GM23338 (cell line): Measurements from ENCODE around the gene TBC1D21.

ENCODE experiments used
- CREB1 ChIP-seq: fragments of 250-450 bp; sonication (Bioruptor Pico); IDR thresholded peaks from 2 replicates; pipeline ENCODE4 v1.5.0; 2020; ENCODE audit warnings: low read depth, mild to moderate bottlenecking, moderate library complexity
- EZH2 ChIP-seq: fragments of 200-600 bp; sonication (generic); IDR thresholded peaks from one replicate; pipeline ENCODE4 v1.8.0; 2017; ENCODE audit warnings: antibody characterized with exemption, mild to moderate bottlenecking, low read depth; ENCODE audit not compliant: unreplicated experiment
- TF ChIP-seq, protein P1 (sequence below), 2 experiments: fragments of 200-600 bp in 1 of 2; sonication (generic) in 1 of 2; conservative IDR thresholded peaks; 2 replicates each; pipeline versions ENCODE4 v1.5.1 to v1.6.1; 2016 to 2017; ENCODE audit warnings: antibody characterized with exemption in 2 of 2, low read depth in 2 of 2, mild to moderate bottlenecking in 2 of 2, moderate library complexity in 1 of 2
- TF ChIP-seq, protein P2 (sequence below): IDR thresholded peaks from one replicate; pipeline ENCODE4 v1.6.1; 2018; ENCODE audit warnings: antibody characterized with exemption; ENCODE audit not compliant: unreplicated experiment

DNA sequence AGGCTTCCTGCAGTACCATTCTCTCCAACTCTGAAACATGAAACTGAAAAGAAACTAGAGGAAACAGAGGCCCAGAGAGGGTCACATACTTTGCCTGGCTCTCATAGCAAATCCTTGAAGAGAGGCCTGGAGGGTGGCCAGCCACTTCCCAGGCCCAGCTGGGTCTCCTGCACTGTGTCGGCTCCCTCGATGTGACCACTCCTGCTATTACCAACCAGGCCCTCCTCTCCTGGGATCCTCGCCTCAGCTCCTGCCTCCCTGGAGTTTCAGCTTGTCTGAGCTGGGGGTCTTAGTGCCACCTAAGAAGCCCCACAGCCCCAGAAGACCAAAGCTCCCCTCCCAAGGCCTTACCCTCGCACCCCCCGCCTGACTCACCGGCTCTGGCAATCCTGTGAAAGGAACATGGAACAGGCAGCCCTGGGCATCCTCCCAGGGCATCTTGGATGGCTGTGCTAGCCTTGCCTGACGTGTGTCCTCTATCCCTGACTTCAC, 57.5 kb downstream of the TBC1D21 start:
- TF ChIP-seq, protein P1, sequence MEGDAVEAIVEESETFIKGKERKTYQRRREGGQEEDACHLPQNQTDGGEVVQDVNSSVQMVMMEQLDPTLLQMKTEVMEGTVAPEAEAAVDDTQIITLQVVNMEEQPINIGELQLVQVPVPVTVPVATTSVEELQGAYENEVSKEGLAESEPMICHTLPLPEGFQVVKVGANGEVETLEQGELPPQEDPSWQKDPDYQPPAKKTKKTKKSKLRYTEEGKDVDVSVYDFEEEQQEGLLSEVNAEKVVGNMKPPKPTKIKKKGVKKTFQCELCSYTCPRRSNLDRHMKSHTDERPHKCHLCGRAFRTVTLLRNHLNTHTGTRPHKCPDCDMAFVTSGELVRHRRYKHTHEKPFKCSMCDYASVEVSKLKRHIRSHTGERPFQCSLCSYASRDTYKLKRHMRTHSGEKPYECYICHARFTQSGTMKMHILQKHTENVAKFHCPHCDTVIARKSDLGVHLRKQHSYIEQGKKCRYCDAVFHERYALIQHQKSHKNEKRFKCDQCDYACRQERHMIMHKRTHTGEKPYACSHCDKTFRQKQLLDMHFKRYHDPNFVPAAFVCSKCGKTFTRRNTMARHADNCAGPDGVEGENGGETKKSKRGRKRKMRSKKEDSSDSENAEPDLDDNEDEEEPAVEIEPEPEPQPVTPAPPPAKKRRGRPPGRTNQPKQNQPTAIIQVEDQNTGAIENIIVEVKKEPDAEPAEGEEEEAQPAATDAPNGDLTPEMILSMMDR (conservative IDR thresholded peaks at IDR 0.05; ENCODE audit: low read depth in 2 of 2) = no peak
- TF ChIP-seq, protein P2, sequence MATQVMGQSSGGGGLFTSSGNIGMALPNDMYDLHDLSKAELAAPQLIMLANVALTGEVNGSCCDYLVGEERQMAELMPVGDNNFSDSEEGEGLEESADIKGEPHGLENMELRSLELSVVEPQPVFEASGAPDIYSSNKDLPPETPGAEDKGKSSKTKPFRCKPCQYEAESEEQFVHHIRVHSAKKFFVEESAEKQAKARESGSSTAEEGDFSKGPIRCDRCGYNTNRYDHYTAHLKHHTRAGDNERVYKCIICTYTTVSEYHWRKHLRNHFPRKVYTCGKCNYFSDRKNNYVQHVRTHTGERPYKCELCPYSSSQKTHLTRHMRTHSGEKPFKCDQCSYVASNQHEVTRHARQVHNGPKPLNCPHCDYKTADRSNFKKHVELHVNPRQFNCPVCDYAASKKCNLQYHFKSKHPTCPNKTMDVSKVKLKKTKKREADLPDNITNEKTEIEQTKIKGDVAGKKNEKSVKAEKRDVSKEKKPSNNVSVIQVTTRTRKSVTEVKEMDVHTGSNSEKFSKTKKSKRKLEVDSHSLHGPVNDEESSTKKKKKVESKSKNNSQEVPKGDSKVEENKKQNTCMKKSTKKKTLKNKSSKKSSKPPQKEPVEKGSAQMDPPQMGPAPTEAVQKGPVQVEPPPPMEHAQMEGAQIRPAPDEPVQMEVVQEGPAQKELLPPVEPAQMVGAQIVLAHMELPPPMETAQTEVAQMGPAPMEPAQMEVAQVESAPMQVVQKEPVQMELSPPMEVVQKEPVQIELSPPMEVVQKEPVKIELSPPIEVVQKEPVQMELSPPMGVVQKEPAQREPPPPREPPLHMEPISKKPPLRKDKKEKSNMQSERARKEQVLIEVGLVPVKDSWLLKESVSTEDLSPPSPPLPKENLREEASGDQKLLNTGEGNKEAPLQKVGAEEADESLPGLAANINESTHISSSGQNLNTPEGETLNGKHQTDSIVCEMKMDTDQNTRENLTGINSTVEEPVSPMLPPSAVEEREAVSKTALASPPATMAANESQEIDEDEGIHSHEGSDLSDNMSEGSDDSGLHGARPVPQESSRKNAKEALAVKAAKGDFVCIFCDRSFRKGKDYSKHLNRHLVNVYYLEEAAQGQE = no peak
- TF ChIP-seq EZH2 (no peak), CREB1 (CRISPR knock-in tag) (no peak)
